Myocyte (in vitro differentiated cells): ENCODE measurements around the gene ACOT12. TPM values are rescaled to one million over a fixed set of nuclear protein-coding genes. Genes with fewer than 3 reads are reported as not detected.

ENCODE experiments used
- DNase-seq: peaks from one replicate; pipeline ENCODE4 v3.0.0-alpha.2; 2012; ENCODE audit warnings: low read depth
- total RNA-seq: library from RNA; depleted of rRNA; stranded (reverse); fragments of >200 nt; gene quantifications from 2 replicates; pipeline ENCODE4 v1.2.3, GENCODE V29; 2014

ACOT12 gene
- total RNA-seq, 1 donor from 2014 or later = not detected

- DNase-seq = no peak
These were observed 7.3 kb upstream of the ACOT12 start for GRCh38 chr5:81401266-81401665.

GRCh38 chr5:81400375-81400774, 6.4 kb upstream of the ACOT12 start:
- DNase-seq = no peak

- no peak for DNase-seq
These were observed 4.8 kb upstream of the ACOT12 start for GRCh38 chr5:81398741-81399140.

- DNase-seq = peak; percentile 58
These were observed 3.2 kb upstream of the ACOT12 start for GRCh38 chr5:81397176-81397575.

- DNase-seq = no peak
These were observed 1.3 kb upstream of the ACOT12 start for GRCh38 chr5:81395262-81395661.

- DNase-seq = no peak
These were observed 528 bp downstream of the ACOT12 start for GRCh38 chr5:81393430-81393782.

- no peak for DNase-seq
These were observed 4.9 kb downstream of the ACOT12 start for GRCh38 chr5:81389025-81389424.

- no peak for DNase-seq
These were observed 5.8 kb downstream of the ACOT12 start for GRCh38 chr5:81388169-81388568.

GRCh38 chr5:81383867-81384266, 10.1 kb downstream of the ACOT12 start:
- no peak for DNase-seq

GRCh38 chr5:81371354-81371876, 22.5 kb downstream of the ACOT12 start:
- no peak for DNase-seq

GRCh38 chr5:81370912-81371311, 23.0 kb downstream of the ACOT12 start:
- DNase-seq = no peak

- DNase-seq = no peak
These were observed 28.4 kb downstream of the ACOT12 start for GRCh38 chr5:81365541-81365940.

- no peak for DNase-seq
These were observed 30.7 kb downstream of the ACOT12 start for GRCh38 chr5:81363093-81363871.

GRCh38 chr5:81361600-81361999, 32.3 kb downstream of the ACOT12 start:
- DNase-seq = no peak

GRCh38 chr5:81360640-81361039, 33.3 kb downstream of the ACOT12 start:
- DNase-seq = no peak

GRCh38 chr5:81359881-81360280, 34.1 kb downstream of the ACOT12 start:
- DNase-seq = no peak

GRCh38 chr5:81359108-81359507, 34.8 kb downstream of the ACOT12 start:
- no peak for DNase-seq

- DNase-seq = no peak
These were observed 38.4 kb downstream of the ACOT12 start for GRCh38 chr5:81355291-81356251.

- no peak for DNase-seq
These were observed 39.8 kb downstream of the ACOT12 start for GRCh38 chr5:81354093-81354492.

GRCh38 chr5:81353189-81353588, 40.7 kb downstream of the ACOT12 start:
- no peak for DNase-seq

- no peak for DNase-seq
These were observed 43.4 kb downstream of the ACOT12 start for GRCh38 chr5:81350507-81350906.

GRCh38 chr5:81349161-81349560, 44.8 kb downstream of the ACOT12 start:
- no peak for DNase-seq
